GM12891 (cell line): ENCODE measurements around the gene CEACAM1.
"Not testable (repeated sequence)": the region's sequence is repeated elsewhere in the genome, so short reads cannot be mapped to it uniquely, and the experiment has no call there.

Source experiments
- POLR2A ChIP-seq: IDR thresholded peaks from 2 replicates; pipeline ENCODE4 v1.6.1; 2011; ENCODE audit warnings: low read depth, low read length, control low read depth
- SPI1 ChIP-seq: IDR thresholded peaks from 2 replicates; pipeline ENCODE4 v1.6.1; 2011; ENCODE audit warnings: low read depth, low read length, control low read depth
- TAF1 ChIP-seq: IDR thresholded peaks from 2 replicates; pipeline ENCODE4 v1.6.1; 2011; ENCODE audit warnings: low read depth, low read length, control low read depth

DNA sequence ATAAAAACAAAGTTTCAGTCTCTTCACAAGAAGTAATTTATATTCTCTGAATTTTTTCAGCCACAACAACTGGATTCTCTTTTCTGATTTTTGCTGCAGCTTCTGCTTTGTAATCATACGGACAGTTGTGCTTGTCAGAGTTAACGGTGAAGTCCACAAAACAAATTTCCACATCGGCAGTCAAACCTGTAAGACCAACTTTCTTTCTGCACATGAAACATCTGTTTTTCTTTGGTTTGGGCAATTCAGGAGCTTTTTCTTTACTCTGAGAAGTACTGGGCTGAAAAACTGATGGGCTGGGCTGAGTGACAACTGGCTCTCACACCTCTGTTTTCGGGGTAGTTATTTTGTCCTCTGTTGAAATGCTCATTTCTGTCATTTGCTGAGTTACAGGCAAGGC lies 43.2 kb downstream of the CEACAM1 start:
- TF ChIP-seq TAF1, SPI1, POLR2A: not testable (repeated sequence)
